HCT116 (cell line): ENCODE measurements around the gene PSRC1. TPM values are rescaled to one million over a fixed set of nuclear protein-coding genes. Genes with fewer than 3 reads are reported as not detected.

Source experiments
- ATAC-seq: fragments of 200-7000 bp; cut with Tn5 transposase; 2 replicates; pipeline ENCODE4 v1.9.1; 2020; ENCODE audit warnings: mild to moderate bottlenecking, moderate library complexity
- BruUV-seq: library from RNA; stranded (reverse); fragments of 400-500 nt; replicated peaks from 2 replicates; lab custom pipeline; 2021; lab: Mats Ljungman, UMichigan
- CTCF ChIA-PET: fragments of 300-600 bp; sonication (Branson Sonifier 250); formaldehyde crosslinking; loops from one replicate; lab custom pipeline; 2021; ENCODE audit warnings: antibody characterized with exemption; lab: Charles Lee
- POLR2A ChIA-PET: fragments of 300-600, 350-600 bp; sonication (Branson Sonifier 250); formaldehyde crosslinking; loops from one replicate; lab custom pipeline; 2021; ENCODE audit warnings: antibody characterized with exemption; lab: Charles Lee
- RAD21 ChIA-PET, 2 experiments: fragments of 300-600 bp; sonication (Branson Sonifier 250); formaldehyde crosslinking; loops; one replicate each; lab custom pipeline; 2023; ENCODE audit warnings: low total read pairs in 2 of 2; ENCODE audit not compliant: uncharacterized antibody in 2 of 2, unreplicated experiment in 2 of 2, low non-redundant PET in 1 of 2; lab: Charles Lee
- DNase-seq: peaks from one replicate; pipeline ENCODE4 v3.0.0-alpha.2; 2010; ENCODE audit warnings: low read depth, low spot score
- H2AFZ ChIP-seq: fragments of 200-600 bp; shearing (Covaris generic), sonication (generic); 2 replicates; pipeline ENCODE4 v1.6.1; 2017; ENCODE audit warnings: low read depth, mixed run types, mixed read lengths, antibody characterized with exemption, low read length; ENCODE audit not compliant: poor library complexity, severe bottlenecking
- H3K27ac ChIP-seq: 2 replicates; pipeline ENCODE4 v1.5.1; 2012; ENCODE audit warnings: low read depth, low read length
- H3K27me3 ChIP-seq: fragments of 200-600 bp; sonication (generic); 2 replicates; pipeline ENCODE4 v1.6.1; 2016; ENCODE audit warnings: mixed run types, low read length, mixed read lengths; ENCODE audit not compliant: insufficient read depth
- H3K36me3 ChIP-seq, 2 experiments: fragments of 200-500 bp in 1 of 2; fragments of 200-600 bp in 1 of 2; sonication (Bioruptor generic) in 1 of 2; sonication (generic) in 1 of 2; 2 replicates each; pipeline versions ENCODE4 v1.5.1 to v1.6.1; 2014 to 2016; ENCODE audit warnings: low read length in 2 of 2, inconsistent platforms in 1 of 2, mixed read lengths in 1 of 2, mixed run types in 1 of 2; ENCODE audit not compliant: insufficient read depth in 2 of 2, control insufficient read depth in 1 of 2
- H3K4me1 ChIP-seq, 2 experiments: fragments of 200-600 bp in 1 of 2; sonication (generic) in 1 of 2; 2 replicates each; pipeline versions ENCODE4 v1.5.1 to v1.6.1; 2012 to 2017; ENCODE audit warnings: low read length in 2 of 2, inconsistent platforms in 1 of 2, mild to moderate bottlenecking in 1 of 2, mixed read lengths in 1 of 2, mixed run types in 1 of 2, moderate library complexity in 1 of 2; ENCODE audit not compliant: insufficient read depth in 2 of 2, control insufficient read depth in 1 of 2
- H3K4me2 ChIP-seq: fragments of 200-600 bp; sonication (generic); 2 replicates; pipeline ENCODE4 v1.6.1; 2017; ENCODE audit warnings: mixed run types, low read length, mixed read lengths
- H3K4me3 ChIP-seq, 2 experiments: fragments of 200-600 bp in 1 of 2; sonication (generic) in 1 of 2; replicated peaks in 1 of 2; 2 replicates each; pipeline ENCODE4 v1.5.1; 2011 to 2016; ENCODE audit warnings: low read length in 2 of 2, control low read depth in 1 of 2, low read depth in 1 of 2, mild to moderate bottlenecking in 1 of 2, mixed read lengths in 1 of 2, mixed run types in 1 of 2
- H3K79me2 ChIP-seq: fragments of 200-600 bp; sonication (generic); 2 replicates; pipeline ENCODE4 v1.6.1; 2017; ENCODE audit warnings: mild to moderate bottlenecking, mixed run types, low read length, moderate library complexity, mixed read lengths; ENCODE audit not compliant: insufficient read depth
- H3K9ac ChIP-seq: fragments of 200-600 bp; sonication (generic); 2 replicates; pipeline ENCODE4 v1.6.1; 2016; ENCODE audit warnings: low read length, mixed read lengths
- H3K9me2 ChIP-seq: fragments of 200-600 bp; sonication (generic), shearing (Covaris generic); 2 replicates; pipeline ENCODE4 v1.6.1; 2017; ENCODE audit warnings: mixed run types, mild to moderate bottlenecking, moderate library complexity; ENCODE audit not compliant: insufficient read depth
- H3K9me3 ChIP-seq, 2 experiments: fragments of 200-500 bp in 1 of 2; fragments of 200-600 bp in 1 of 2; sonication (Bioruptor generic) in 1 of 2; sonication (generic) in 1 of 2; 2 replicates each; pipeline ENCODE4 v1.6.1; 2014 to 2017; ENCODE audit warnings: low read length in 2 of 2, mixed read lengths in 2 of 2, inconsistent platforms in 1 of 2, low read depth in 1 of 2, mild to moderate bottlenecking in 1 of 2, mixed run types in 1 of 2, moderate library complexity in 1 of 2; ENCODE audit not compliant: control insufficient read depth in 1 of 2, insufficient read depth in 1 of 2
- H4K20me1 ChIP-seq: fragments of 200-600 bp; sonication (generic), shearing (Covaris generic); 2 replicates; pipeline ENCODE4 v1.6.1; 2017; ENCODE audit warnings: mixed run types, mild to moderate bottlenecking, moderate library complexity; ENCODE audit not compliant: insufficient read depth
- EGR1 ChIP-seq: IDR thresholded peaks from 2 replicates; pipeline ENCODE4 v1.6.1; 2012; ENCODE audit warnings: low read depth
- ELF1 ChIP-seq: IDR thresholded peaks from 2 replicates; pipeline ENCODE4 v1.6.1; 2012; ENCODE audit warnings: low read depth, borderline replicate concordance
- FOSL1 ChIP-seq: IDR thresholded peaks from 2 replicates; pipeline ENCODE4 v1.6.1; 2012; ENCODE audit warnings: low read depth
- SIN3A ChIP-seq: IDR thresholded peaks from 2 replicates; pipeline ENCODE4 v1.6.1; 2012; ENCODE audit warnings: low read depth
- TCF7L2 ChIP-seq: IDR thresholded peaks from 2 replicates; pipeline ENCODE4 v1.7.0; 2011; ENCODE audit warnings: borderline replicate concordance, inconsistent platforms; ENCODE audit not compliant: insufficient read depth, insufficient read length; ENCODE audit errors: extremely low read depth
- intact Hi-C: fragments of 100-400 bp; cut with micrococcal nuclease; formaldehyde crosslinking; loops from 2 replicates; pipeline ENCODE4 v1.10.0; 2022
- total RNA-seq: library from RNA; stranded (reverse); gene quantifications from one replicate; pipeline ENCODE4 v1.2.1, GENCODE V29; 2021; ENCODE audit not compliant: unreplicated experiment
- TF ChIP-seq, protein P1 (sequence below): IDR thresholded peaks from 2 replicates; pipeline ENCODE4 v1.6.1; 2011; ENCODE audit warnings: mild to moderate bottlenecking, low read length, moderate library complexity; ENCODE audit not compliant: insufficient replicate concordance; ENCODE audit errors: extremely low read depth
- TF ChIP-seq, protein P2 (sequence below): IDR thresholded peaks from 2 replicates; pipeline ENCODE4 v1.6.1; 2012
- TF ChIP-seq, protein P3 (sequence below): IDR thresholded peaks from 2 replicates; pipeline ENCODE4 v1.6.1; 2012; ENCODE audit warnings: low read depth
- TF ChIP-seq, protein P4 (sequence below): IDR thresholded peaks from 2 replicates; pipeline ENCODE4 v1.6.1; 2012

The PSRC1 gene
- total RNA-seq, 1 experiment from 2014 or later = 44.8 TPM

DNA sequence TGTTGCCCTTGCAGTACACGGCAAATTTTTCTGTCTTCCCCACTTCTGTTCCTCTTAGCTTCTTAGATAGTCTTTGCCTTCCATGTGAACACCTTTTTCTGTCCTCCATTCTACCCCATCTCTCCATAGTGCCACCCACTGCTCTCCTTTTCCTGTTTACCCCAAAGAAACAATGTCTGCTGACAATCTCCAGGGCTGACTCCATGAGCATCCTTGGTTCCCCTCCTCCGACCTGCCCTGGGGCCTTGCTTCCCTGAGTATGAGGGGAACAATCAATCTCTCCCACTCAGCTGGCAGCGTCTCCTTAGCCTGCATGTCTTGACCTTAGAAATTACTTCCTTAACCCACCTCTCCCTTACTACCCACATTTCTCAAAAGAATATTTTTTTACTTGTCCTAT lies 36.2 kb upstream of the PSRC1 start:
- Histone ChIP-seq H3K27me3 (no peaks in the 10 kb centered on the region), H3K9ac (no peak overlapping the region), H3K79me2 (no peaks in the 10 kb centered on the region), H4K20me1 (no peaks in the 10 kb centered on the region), H3K4me3 (no peak overlapping the region), H3K4me1 (no peaks in the 10 kb centered on the region), H2AFZ (no peak overlapping the region), H3K9me3 (no peaks in the 10 kb centered on the region), H3K4me2 (no peak overlapping the region), H3K36me3 (no peaks in the 10 kb centered on the region; a peak in 1 of 4 replicates), H3K9me2 (no peaks in the 10 kb centered on the region), H3K27ac (no peak overlapping the region)
- no peak for TF ChIP-seq SIN3A
- TF ChIP-seq, protein P1, sequence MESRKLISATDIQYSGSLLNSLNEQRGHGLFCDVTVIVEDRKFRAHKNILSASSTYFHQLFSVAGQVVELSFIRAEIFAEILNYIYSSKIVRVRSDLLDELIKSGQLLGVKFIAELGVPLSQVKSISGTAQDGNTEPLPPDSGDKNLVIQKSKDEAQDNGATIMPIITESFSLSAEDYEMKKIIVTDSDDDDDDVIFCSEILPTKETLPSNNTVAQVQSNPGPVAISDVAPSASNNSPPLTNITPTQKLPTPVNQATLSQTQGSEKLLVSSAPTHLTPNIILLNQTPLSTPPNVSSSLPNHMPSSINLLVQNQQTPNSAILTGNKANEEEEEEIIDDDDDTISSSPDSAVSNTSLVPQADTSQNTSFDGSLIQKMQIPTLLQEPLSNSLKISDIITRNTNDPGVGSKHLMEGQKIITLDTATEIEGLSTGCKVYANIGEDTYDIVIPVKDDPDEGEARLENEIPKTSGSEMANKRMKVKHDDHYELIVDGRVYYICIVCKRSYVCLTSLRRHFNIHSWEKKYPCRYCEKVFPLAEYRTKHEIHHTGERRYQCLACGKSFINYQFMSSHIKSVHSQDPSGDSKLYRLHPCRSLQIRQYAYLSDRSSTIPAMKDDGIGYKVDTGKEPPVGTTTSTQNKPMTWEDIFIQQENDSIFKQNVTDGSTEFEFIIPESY = no peak
- TF ChIP-seq, protein P2, sequence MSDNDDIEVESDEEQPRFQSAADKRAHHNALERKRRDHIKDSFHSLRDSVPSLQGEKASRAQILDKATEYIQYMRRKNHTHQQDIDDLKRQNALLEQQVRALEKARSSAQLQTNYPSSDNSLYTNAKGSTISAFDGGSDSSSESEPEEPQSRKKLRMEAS = no peak
- TF ChIP-seq, protein P3, sequence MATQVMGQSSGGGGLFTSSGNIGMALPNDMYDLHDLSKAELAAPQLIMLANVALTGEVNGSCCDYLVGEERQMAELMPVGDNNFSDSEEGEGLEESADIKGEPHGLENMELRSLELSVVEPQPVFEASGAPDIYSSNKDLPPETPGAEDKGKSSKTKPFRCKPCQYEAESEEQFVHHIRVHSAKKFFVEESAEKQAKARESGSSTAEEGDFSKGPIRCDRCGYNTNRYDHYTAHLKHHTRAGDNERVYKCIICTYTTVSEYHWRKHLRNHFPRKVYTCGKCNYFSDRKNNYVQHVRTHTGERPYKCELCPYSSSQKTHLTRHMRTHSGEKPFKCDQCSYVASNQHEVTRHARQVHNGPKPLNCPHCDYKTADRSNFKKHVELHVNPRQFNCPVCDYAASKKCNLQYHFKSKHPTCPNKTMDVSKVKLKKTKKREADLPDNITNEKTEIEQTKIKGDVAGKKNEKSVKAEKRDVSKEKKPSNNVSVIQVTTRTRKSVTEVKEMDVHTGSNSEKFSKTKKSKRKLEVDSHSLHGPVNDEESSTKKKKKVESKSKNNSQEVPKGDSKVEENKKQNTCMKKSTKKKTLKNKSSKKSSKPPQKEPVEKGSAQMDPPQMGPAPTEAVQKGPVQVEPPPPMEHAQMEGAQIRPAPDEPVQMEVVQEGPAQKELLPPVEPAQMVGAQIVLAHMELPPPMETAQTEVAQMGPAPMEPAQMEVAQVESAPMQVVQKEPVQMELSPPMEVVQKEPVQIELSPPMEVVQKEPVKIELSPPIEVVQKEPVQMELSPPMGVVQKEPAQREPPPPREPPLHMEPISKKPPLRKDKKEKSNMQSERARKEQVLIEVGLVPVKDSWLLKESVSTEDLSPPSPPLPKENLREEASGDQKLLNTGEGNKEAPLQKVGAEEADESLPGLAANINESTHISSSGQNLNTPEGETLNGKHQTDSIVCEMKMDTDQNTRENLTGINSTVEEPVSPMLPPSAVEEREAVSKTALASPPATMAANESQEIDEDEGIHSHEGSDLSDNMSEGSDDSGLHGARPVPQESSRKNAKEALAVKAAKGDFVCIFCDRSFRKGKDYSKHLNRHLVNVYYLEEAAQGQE = no peak
- TF ChIP-seq, protein P4, sequence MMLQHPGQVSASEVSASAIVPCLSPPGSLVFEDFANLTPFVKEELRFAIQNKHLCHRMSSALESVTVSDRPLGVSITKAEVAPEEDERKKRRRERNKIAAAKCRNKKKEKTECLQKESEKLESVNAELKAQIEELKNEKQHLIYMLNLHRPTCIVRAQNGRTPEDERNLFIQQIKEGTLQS = no peak
- no peak for TF ChIP-seq EGR1
- no peak for TF ChIP-seq ELF1
- TF ChIP-seq FOSL1 = no peak
- TF ChIP-seq TCF7L2 = no peak
- intact Hi-C loops = no loop called here
- CTCF ChIA-PET = no interaction called here
- POLR2A ChIA-PET = no interaction called here
- BruUV-seq = no TSS peak
- ATAC-seq (no peak), DNase-seq (no peak)
- RAD21 ChIA-PET = no interaction called here
